Measurements from ENCODE around the gene IGFBP4. TPM values are rescaled to one million over a fixed set of nuclear protein-coding genes. Genes with fewer than 3 reads are reported as not detected.

IGFBP4 gene
- total and polyA plus RNA-seq, 3 donors from 2014 or later = 67.9 to 317 (median 76.7) TPM

DNA sequence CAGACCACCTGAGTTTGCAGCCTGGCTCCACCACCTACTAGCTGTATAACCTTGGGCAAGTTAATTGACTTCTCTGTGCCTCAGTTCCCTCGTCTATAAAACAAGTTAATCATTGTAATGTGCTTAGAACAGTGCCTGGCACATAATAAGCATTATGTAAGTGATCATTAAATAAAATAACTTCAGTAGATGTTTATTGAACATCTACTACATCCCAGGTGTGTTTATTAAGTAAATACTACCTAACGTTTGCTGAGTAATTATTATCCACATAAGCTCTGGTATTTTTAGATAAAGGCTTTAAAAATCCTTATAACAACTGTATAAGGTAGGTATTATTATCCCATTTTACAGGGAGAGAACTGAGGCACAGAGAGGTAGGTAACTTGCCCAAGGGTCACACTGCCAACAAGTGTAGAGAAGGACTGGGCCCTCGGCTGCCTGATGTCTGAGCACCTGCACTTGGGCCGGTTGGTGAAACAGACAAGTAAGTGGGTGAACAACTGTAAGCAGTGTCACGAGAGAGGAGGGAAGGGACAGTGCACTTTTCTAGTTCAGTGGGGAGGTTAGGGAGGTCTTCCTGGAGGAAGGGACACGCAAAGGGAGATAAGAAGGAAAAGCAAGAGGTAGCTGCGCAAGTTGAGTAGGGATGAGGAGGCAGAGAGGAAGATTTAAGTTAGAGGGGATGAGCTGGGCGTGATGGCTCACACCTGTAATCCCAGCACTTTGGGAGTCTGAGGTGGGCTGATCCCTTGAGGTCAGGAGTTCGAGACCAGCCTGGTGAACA lies 53.6 kb downstream of the IGFBP4 start:
- no peak overlapping the region for H3K4me3 ChIP-seq
- H3K4me1 ChIP-seq = peaks cover 4% of the 10 kb centered on the region
- WGBS, 2 donors = 71 to 72% methylated on average over 8 to 9 of the region's 9 CpGs
- no peak for TF ChIP-seq POLR2A (IDR thresholded peaks at IDR 0.05)
- TF ChIP-seq, protein P1, sequence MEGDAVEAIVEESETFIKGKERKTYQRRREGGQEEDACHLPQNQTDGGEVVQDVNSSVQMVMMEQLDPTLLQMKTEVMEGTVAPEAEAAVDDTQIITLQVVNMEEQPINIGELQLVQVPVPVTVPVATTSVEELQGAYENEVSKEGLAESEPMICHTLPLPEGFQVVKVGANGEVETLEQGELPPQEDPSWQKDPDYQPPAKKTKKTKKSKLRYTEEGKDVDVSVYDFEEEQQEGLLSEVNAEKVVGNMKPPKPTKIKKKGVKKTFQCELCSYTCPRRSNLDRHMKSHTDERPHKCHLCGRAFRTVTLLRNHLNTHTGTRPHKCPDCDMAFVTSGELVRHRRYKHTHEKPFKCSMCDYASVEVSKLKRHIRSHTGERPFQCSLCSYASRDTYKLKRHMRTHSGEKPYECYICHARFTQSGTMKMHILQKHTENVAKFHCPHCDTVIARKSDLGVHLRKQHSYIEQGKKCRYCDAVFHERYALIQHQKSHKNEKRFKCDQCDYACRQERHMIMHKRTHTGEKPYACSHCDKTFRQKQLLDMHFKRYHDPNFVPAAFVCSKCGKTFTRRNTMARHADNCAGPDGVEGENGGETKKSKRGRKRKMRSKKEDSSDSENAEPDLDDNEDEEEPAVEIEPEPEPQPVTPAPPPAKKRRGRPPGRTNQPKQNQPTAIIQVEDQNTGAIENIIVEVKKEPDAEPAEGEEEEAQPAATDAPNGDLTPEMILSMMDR (IDR thresholded peaks at IDR 0.05) = no peak
- H3K9me3 ChIP-seq = no peaks in the 10 kb centered on the region
- intact Hi-C loops (cut with DNase I; ENCODE audit: low total_unique reads) = no loop called here
- no peaks in the 10 kb centered on the region for H3K36me3 ChIP-seq (ENCODE audit: low read depth, missing control alignments)
- DNase-seq = no peak
- no peak overlapping the region for H3K27ac ChIP-seq
- no peaks in the 10 kb centered on the region for H3K27me3 ChIP-seq

DNA sequence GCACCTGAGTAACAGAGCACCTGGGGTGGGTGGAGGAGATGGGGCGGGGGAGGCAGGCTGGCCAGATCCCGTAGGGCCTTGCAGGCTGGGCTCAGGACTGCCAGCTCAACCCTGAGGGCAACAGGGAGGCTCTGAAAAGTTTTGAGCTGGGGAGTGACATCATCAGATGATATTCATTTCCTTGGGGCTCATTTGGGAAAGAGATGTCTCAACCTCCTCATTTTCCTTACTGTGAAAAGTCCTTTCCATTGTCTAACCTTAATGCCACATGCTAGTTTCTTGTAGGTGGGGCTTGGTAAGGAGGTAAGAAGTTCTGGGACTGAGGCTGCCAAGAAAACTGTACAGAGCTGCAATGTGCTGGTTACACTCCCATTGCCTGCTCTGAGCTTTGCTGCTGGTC lies 54.4 kb downstream of the IGFBP4 start:
- intact Hi-C loops (cut with DNase I; ENCODE audit: low total_unique reads) = no loop called here
- Histone ChIP-seq H3K9me3 (no peaks in the 10 kb centered on the region), H3K4me1 (peaks cover 4% of the 10 kb centered on the region), H3K27me3 (no peaks in the 10 kb centered on the region), H3K27ac (no peak overlapping the region), H3K4me3 (no peak overlapping the region), H3K36me3 (ENCODE audit: low read depth, missing control alignments) (no peaks in the 10 kb centered on the region)
- DNase-seq = no peak
- no peak for TF ChIP-seq POLR2A (IDR thresholded peaks at IDR 0.05)
- TF ChIP-seq, protein P1 (IDR thresholded peaks at IDR 0.05) = no peak
- 76 to 83% methylated on average over 2 of the region's 2 CpGs for WGBS, 2 donors

DNA sequence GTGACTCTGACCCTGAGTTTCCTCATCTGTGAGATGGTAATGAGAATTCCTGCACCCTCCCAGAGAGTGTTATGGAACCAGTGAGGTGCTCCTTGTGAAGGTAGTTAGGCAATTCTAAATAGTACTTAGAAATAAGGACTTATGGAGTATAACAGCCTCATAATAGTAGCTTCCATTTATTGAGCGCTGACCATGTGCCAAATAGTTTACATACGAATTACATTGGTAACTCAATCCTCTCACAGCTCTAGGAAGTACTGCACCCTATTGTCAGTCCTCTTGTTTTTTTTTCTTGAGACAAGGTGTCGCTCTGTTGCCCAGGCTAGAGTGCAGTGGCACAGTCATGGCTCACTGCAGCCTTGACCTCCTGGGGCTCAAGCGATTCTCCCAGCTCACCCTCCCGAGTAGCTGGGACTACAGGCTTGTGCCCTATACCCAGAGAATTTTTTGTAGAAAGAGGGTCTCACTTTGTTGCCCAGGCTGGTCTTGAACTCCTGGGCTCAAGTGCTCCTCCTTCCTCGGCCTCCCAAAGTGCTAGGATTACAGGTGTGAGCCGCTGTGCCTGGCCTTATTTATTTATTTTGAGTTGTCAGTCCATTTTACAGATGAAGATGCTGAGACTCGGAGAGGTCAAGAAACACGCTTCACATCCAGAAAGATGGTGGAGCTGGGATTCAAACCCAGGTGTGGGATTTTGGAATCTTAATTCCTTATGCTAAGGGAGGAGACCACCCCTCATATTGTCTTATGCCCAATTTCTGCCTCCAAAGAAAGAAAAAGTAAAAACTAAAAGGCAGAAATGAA lies 55.2 kb downstream of the IGFBP4 start:
- no peak overlapping the region for H3K4me3 ChIP-seq
- no peaks in the 10 kb centered on the region for H3K27me3 ChIP-seq
- WGBS, 2 donors = 75 to 79% methylated on average over 9 of the region's 9 CpGs
- H3K36me3 ChIP-seq (ENCODE audit: low read depth, missing control alignments) = no peaks in the 10 kb centered on the region
- no peak overlapping the region for H3K27ac ChIP-seq
- no peak for TF ChIP-seq POLR2A (IDR thresholded peaks at IDR 0.05)
- TF ChIP-seq, protein P1 (IDR thresholded peaks at IDR 0.05) = no peak
- H3K4me1 ChIP-seq = peaks cover 4% of the 10 kb centered on the region
- intact Hi-C loops (cut with DNase I; ENCODE audit: low total_unique reads) = no loop called here
- no peaks in the 10 kb centered on the region for H3K9me3 ChIP-seq
- DNase-seq = no peak

DNA sequence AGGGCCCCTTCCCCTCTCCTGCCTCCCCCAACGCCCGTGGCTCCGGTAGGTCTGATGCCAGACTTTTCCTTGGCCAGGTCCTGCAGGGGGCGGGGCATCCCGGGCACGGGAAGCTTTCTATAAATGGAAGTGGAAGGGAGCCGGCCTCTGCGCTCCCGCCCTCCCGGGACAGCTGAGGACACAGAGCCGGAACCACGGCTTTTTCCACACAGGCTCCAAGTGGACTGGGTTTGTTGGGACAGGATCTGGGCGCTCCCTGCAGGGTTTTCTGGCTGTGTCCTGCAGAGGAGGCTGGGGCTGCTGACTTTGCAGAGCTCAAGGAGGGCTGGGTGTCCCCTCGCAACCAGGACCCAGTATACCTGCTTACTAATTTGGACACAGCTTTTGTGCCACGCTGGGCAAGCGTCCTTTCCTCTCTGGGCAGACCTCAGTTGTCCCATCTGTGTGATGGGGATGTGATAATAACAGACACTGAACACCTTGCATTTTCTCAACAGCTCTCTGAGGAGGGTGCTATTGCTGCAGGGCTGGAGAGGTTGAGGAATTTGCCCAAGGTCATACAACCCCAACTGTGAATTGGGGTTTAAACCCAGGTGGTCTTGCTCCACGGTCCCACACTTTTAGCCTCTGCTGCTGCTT lies 56.4 kb downstream of the IGFBP4 start:
- intact Hi-C loops (cut with DNase I; ENCODE audit: low total_unique reads) = no loop called here
- H3K4me1 ChIP-seq = peaks cover 4% of the 10 kb centered on the region
- TF ChIP-seq POLR2A (IDR thresholded peaks at IDR 0.05) = no peak
- TF ChIP-seq, protein P1 (IDR thresholded peaks at IDR 0.05) = peak in 1 of 3 experiments; percentile 9
- no peaks in the 10 kb centered on the region for H3K36me3 ChIP-seq (ENCODE audit: low read depth, missing control alignments)
- DNase-seq = peak; percentile 90
- no peak overlapping the region for H3K4me3 ChIP-seq
- no peaks in the 10 kb centered on the region for H3K9me3 ChIP-seq
- peak overlapping the region in 1 of 2 donors; percentile 42 for H3K27ac ChIP-seq
- H3K27me3 ChIP-seq = no peaks in the 10 kb centered on the region
- 20 to 30% methylated on average over 3 to 17 of the region's 17 CpGs for WGBS, 2 donors

All from testis (tissue), 3 donors.